ENCODE data around the gene PDCD11.

Gene PDCD11

GRCh38 chr10:103469201-103469600 lies 72.8 kb downstream of the PDCD11 start:
- Histone ChIP-seq H3K9me3 (no peaks in the 10 kb centered on the region), H3K9ac (no peak overlapping the region), H3K4me2 (peak overlapping the region; percentile 72), H3K4me3 (no peak overlapping the region), H3K4me1 (peaks cover 93% of the 10 kb centered on the region), H3K36me3 (no peaks in the 10 kb centered on the region), H4K20me1 (no peaks in the 10 kb centered on the region), H3K27me3 (no peaks in the 10 kb centered on the region), H3K27ac (peak overlapping the region; percentile 41; the same call in 1 of the 2 replicates)
- TF ChIP-seq Cebpa-rat (IDR thresholded peaks at IDR 0.05), result no peak

DNA sequence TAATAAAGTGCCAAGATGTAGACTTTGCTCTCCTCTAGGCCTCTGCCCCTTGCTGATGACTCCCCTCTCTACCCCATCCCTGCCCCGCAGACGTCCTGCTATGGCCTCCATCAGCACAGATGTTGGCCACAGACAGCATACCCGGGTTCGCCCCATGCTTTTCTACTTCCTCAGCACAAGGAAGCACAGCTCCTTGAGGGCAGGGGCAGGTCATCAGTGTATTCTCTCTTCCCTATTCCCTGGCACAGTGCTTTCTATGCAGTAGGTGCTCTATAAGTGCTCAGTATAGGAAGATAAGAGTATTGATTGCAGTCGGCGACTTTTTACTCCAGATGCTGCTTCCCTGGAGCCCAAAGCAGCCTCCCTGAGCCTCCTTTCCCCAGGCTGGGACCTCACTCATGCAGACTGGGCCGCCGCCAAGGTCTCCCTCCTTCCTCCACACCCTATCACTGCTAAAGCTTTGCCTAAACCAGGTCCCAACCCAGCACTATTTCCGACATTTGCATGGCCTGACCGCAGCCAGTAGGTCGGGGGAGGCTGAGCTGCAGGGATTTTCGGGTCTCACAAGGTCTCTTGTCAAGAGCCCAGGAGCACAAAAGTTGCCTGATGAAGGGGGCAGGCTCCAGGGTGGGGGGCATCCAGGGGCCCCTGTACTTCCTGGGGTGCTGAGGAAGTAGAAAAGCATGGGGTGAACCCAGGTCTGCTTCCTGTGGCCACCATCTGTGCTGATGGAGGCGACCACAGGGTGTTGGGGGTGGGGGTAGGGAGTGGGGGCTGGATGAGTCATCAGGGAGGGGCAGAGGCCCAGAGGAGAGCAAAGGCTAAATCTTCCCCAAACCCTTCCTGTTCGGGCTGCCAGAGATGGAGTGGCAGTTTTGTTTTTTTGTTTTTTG lies 74.6 kb downstream of the PDCD11 start:
- peak overlapping the region; percentile 23 for H3K4me3 ChIP-seq
- H3K9ac ChIP-seq, result peak overlapping the region; percentile 71
- peak overlapping the region; percentile 72 for H3K4me2 ChIP-seq
- TF ChIP-seq Cebpa-rat (IDR thresholded peaks at IDR 0.05), result no peak
- H3K27ac ChIP-seq, result peak overlapping the region; percentile 81
- no peaks in the 10 kb centered on the region for H3K27me3 ChIP-seq
- H3K9me3 ChIP-seq, result no peaks in the 10 kb centered on the region
- no peaks in the 10 kb centered on the region for H4K20me1 ChIP-seq
- no peaks in the 10 kb centered on the region for H3K36me3 ChIP-seq
- peaks cover 81% of the 10 kb centered on the region for H3K4me1 ChIP-seq

GRCh38 chr10:103472005-103472404 lies 75.6 kb downstream of the PDCD11 start:
- Histone ChIP-seq H3K9me3 (no peaks in the 10 kb centered on the region), H3K9ac (peak overlapping the region; percentile 71), H3K4me3 (peak overlapping the region; percentile 23), H3K4me1 (peaks cover 76% of the 10 kb centered on the region), H4K20me1 (no peaks in the 10 kb centered on the region), H3K27ac (peak overlapping the region; percentile 81), H3K27me3 (no peaks in the 10 kb centered on the region), H3K36me3 (no peaks in the 10 kb centered on the region), H3K4me2 (peak overlapping the region; percentile 72)
- TF ChIP-seq Cebpa-rat (IDR thresholded peaks at IDR 0.05), result no peak

- H3K4me2 ChIP-seq, result peak overlapping the region; percentile 72
Observed at GRCh38 chr10:103473261-103473671, 76.8 kb downstream of the PDCD11 start.

DNA sequence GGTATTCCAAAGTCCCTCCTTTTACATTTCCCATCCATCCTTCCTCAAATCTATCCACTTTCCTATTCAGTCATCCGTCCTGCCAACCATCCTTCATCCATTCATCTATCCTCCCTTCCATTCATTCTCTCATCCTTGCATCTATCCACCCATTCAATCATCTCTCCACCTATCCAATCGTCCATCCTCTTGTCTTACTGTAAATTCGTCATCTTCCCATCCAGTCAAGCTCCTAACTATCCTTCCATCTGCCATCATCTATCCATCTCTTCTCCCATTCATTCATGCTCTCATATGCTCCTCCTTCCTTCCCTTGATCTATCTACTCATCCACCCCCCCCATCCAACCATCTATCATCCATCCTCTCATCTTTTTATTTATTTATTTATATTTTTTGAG lies 77.7 kb downstream of the PDCD11 start:
- Histone ChIP-seq H3K36me3 (no peaks in the 10 kb centered on the region), H4K20me1 (no peaks in the 10 kb centered on the region), H3K4me3 (no peak overlapping the region), H3K4me2 (no peak overlapping the region), H3K27me3 (no peaks in the 10 kb centered on the region), H3K9me3 (no peaks in the 10 kb centered on the region), H3K9ac (no peak overlapping the region), H3K27ac (no peak overlapping the region), H3K4me1 (peaks cover 63% of the 10 kb centered on the region)
- TF ChIP-seq Cebpa-rat (IDR thresholded peaks at IDR 0.05), result no peak

More at GRCh38 chr10:103473261-103473671, 76.8 kb downstream of the PDCD11 start:
- no peaks in the 10 kb centered on the region for H3K9me3 ChIP-seq
- H3K4me1 ChIP-seq, result peaks cover 68% of the 10 kb centered on the region
- no peak for TF ChIP-seq Cebpa-rat (IDR thresholded peaks at IDR 0.05)
- H3K4me3 ChIP-seq, result no peak overlapping the region
- H3K27me3 ChIP-seq, result no peaks in the 10 kb centered on the region
- H4K20me1 ChIP-seq, result no peaks in the 10 kb centered on the region
- H3K27ac ChIP-seq, result peak overlapping the region; percentile 81
- no peaks in the 10 kb centered on the region for H3K36me3 ChIP-seq
- no peak overlapping the region for H3K9ac ChIP-seq

DNA sequence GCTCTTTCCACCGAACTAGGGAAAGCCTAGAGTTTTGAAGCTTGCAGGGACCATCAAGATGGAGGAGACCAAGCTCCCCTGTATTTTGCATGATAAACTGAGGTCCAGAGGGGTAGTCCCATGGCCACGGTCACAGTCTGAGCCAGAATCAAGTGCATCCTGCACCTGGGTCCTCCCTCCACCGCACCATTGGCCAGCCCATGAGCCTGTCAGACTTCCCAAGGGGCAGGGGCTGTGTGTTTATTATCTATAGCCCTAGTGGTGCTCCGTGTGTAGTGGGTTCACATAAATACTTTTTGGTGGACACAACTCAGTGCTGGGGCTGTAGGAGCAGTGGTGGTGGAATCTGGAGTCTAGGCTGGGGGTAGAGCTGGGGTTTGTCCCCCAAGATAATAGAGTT lies 79.0 kb downstream of the PDCD11 start:
- H3K9me3 ChIP-seq, result no peaks in the 10 kb centered on the region
- H3K4me2 ChIP-seq, result no peak overlapping the region
- H3K36me3 ChIP-seq, result no peaks in the 10 kb centered on the region
- H4K20me1 ChIP-seq, result no peaks in the 10 kb centered on the region
- H3K27ac ChIP-seq, result no peak overlapping the region
- peaks cover 63% of the 10 kb centered on the region for H3K4me1 ChIP-seq
- no peak overlapping the region for H3K4me3 ChIP-seq
- no peak for TF ChIP-seq Cebpa-rat (IDR thresholded peaks at IDR 0.05)
- H3K9ac ChIP-seq, result no peak overlapping the region
- H3K27me3 ChIP-seq, result no peaks in the 10 kb centered on the region

- Histone ChIP-seq H3K4me2 (no peak overlapping the region), H3K27me3 (no peaks in the 10 kb centered on the region), H4K20me1 (no peaks in the 10 kb centered on the region), H3K9ac (no peak overlapping the region), H3K4me3 (no peak overlapping the region), H3K27ac (0 out of 2 replicates have a peak overlapping the region, but pooled peaks have one; percentile 8), H3K9me3 (no peaks in the 10 kb centered on the region), H3K36me3 (no peaks in the 10 kb centered on the region), H3K4me1 (peaks cover 63% of the 10 kb centered on the region)
- TF ChIP-seq Cebpa-rat (IDR thresholded peaks at IDR 0.05), result no peak
Observed at GRCh38 chr10:103476046-103476768, 79.8 kb downstream of the PDCD11 start.

- Histone ChIP-seq H3K4me2 (no peak overlapping the region), H3K27ac (no peak overlapping the region), H4K20me1 (no peaks in the 10 kb centered on the region), H3K9me3 (no peaks in the 10 kb centered on the region), H3K9ac (no peak overlapping the region), H3K4me3 (no peak overlapping the region), H3K27me3 (no peaks in the 10 kb centered on the region), H3K4me1 (peaks cover 45% of the 10 kb centered on the region), H3K36me3 (no peaks in the 10 kb centered on the region)
- TF ChIP-seq Cebpa-rat (IDR thresholded peaks at IDR 0.05), result no peak
Observed at GRCh38 chr10:103478671-103479070, 82.2 kb downstream of the PDCD11 start.

DNA sequence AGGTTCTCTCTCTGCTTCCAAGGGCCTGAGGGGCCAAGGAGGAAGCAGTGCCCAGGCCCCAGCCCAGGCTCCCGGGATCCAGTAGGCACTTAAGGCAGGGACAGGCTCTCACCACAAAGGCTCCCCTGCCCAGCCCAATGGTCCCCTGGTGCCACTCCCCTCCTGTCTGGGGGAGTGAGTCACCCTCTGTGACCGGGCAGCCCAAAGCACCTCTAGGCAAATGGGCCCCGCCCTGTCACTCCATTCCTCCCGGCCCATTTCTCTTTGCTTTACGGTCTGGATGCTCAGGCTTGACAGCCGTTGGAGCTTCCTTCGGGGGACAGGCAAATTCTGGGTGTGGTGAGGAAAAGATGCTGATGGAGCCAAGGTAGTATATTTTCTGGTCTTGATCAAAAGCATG lies 82.7 kb downstream of the PDCD11 start, which contains the start of gene CALHM3:
Gene CALHM3, minus strand, starts transcription at position 106 of the 400 bp plus-strand sequence. CDS start 208 bp downstream, outside the sequence.
- Histone ChIP-seq H3K9ac (no peak within 1 kb of the TSS), H3K36me3 (no peaks in the 10 kb centered on the region), H3K4me1 (peaks cover 45% of the 10 kb centered on the region), H3K9me3 (no peaks in the 10 kb centered on the region), H4K20me1 (no peaks in the 10 kb centered on the region), H3K4me3 (no peak within 1 kb of the TSS), H3K27ac (no peak within 1 kb of the TSS), H3K27me3 (no peaks in the 10 kb centered on the region), H3K4me2 (peak within 1 kb of the TSS; percentile 21)
- TF ChIP-seq Cebpa-rat (IDR thresholded peaks at IDR 0.05), result no peak

DNA sequence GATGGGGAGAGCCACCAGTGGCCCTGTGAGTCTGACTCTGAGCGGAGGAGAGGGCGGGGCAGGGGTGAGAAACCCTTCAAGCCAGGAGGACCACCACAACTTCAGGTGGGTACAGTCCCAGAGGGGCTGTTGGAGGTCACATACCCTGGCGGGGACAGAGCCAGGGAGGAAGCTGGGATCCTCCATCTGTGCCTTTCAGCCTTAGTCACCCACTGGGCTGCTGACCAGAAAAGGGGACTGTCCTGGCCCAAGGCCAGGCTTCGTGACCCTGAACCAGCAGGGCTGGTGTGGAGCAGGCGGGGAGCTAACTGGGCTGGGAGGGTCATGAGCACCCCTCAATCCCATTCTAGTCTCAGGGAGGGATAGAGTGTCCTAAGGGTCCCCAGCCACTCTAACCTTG lies 84.1 kb downstream of the PDCD11 start:
- H4K20me1 ChIP-seq, result no peaks in the 10 kb centered on the region
- peak overlapping the region; percentile 24; the same call in 1 of the 2 replicates for H3K27ac ChIP-seq
- H3K9ac ChIP-seq, result no peak overlapping the region
- TF ChIP-seq Cebpa-rat (IDR thresholded peaks at IDR 0.05), result no peak
- H3K27me3 ChIP-seq, result no peaks in the 10 kb centered on the region
- peaks cover 46% of the 10 kb centered on the region for H3K4me1 ChIP-seq
- H3K9me3 ChIP-seq, result no peaks in the 10 kb centered on the region
- no peaks in the 10 kb centered on the region for H3K36me3 ChIP-seq
- H3K4me2 ChIP-seq, result peak overlapping the region; percentile 20; the same call in 1 of the 2 replicates
- no peak overlapping the region for H3K4me3 ChIP-seq

Data from BLaER1 (cell line).